HG02623 (cell line): Measurements from ENCODE around the gene CCNY.

Source experiments
- ATAC-seq: cut with Tn5 transposase; IDR thresholded peaks from one replicate; pipeline ENCODE4 v1.9.1; 2021; ENCODE audit warnings: moderate library complexity; ENCODE audit not compliant: unreplicated experiment

CCNY gene

DNA sequence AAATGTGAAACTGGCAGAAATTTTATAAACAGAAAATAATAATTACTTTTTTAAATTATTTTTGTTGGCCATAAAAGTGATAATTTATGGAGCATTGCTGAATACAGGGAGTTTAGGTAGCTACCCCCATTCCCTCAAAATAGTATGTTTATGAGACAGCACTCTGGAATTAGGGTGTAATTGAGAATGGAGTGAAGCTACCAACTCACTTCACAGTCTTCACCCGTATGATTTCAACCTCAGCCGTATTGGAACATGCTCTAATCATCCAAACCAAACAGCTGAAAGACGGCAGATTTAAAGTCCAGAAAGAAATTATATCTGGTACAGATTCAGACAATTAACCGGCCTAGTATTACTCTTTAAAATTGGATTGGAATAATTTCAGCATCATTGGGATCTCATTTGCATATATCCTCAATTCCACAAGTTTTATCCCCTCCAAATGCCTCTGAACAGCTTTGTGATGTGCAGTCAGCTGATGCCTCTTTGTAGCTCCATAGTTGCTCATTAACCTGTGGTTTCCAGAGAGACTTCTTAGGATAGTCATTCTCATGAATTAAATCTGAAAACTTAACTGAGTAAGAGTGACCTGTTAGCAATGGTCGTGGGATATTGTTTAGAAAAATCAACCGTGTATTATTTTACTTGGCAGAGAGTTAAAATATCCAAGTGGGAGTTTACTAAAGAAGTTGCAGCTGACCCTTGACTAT is 209.7 kb downstream of the CCNY start:
- ATAC-seq = no peak

DNA sequence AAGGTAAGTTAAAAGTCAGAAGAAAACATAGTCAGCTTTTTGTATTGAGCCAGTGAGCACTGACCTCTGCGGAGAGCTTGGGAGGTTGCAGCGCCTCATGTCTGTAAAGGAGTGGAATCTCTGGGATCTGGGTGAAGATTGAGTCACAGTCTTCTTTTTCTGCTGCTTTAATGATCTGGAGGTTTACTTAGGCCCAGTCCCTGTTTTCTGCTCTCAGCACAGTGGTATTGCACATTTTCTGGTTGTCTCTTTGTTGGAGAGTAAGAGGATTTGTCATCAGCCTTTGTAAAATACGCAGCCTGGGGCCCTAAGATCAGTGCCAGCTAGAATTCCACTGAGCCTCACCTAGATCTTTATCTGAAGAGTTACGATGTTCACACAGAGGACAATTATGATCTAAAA is 210.5 kb downstream of the CCNY start:
- no peak for ATAC-seq

DNA sequence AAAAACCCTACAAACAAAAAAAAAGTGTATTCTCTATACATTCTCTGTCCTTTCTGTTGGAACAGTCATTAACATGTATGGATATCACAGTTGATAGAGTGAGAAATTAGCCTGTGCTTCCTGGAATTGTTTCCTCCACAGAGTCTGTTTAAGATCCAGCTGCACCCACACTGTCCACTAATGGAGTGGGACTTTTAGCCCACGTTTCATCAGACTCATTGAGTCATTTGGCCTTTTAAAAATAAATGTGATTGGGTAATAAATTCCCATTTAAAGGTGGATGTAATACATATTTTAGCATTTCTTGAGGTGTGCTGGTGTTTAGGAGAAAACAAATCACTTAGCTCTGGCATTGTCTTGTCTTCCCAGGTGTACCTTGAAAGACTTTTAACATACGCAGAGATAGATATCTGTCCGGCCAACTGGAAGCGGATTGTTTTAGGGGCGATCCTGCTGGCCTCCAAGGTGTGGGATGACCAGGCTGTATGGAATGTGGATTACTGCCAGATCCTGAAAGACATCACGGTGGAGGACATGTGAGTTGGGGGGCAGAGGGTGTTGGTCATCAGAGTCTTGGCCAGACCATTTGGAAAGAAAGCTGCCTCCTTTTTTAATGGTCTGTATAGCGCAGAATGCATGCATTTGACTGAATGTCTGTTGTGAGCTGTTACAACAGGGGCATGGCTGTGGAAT is 216.5 kb downstream of the CCNY start:
- no peak for ATAC-seq

DNA sequence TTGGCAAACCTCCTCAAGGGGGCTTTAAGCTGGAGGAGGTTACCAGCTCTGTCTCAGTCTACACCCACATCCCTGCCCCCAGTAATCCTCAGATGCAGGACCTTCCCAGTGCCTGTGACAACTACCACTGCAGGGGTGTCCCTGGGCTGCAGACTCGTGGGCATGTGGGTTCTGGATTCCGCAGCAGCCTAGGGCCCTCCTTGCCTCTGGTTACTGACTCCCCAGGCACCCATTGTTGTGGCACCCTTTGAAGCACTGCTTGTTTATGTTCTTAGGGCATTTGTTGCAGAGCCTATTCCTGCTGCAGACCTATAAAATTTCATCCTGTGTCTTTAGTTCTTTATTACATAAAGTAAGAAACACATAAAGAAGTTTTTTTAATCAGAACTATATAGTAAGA is 217.7 kb downstream of the CCNY start:
- no peak for ATAC-seq

DNA sequence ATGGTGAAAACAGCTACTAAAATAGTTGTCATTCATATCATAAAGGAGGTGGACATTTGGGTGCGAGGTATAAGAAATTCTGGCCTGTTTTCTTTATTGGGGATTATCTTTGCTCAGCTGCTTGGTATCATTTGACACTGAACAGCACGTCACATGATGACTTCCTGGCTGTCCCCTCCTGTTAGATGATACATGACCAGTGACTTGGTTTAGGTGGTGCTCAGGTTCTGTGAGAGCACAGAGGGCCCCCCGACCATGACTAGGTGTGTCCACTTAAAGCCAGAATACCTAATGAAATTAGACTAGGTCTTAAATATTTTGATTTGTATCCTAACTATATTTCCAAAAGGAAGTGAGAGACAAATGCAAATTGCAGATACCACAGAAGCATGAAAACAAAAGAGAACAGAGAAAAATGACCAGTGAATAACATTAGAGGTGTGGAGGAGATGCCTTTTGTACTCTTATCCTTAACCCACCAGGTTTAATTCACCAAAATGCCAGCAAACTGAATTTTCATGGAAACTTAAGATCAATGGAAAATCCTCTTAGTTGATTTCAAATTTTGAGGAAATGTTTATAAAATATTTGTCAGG is 218.2 kb downstream of the CCNY start:
- peak; percentile 69 for ATAC-seq

DNA sequence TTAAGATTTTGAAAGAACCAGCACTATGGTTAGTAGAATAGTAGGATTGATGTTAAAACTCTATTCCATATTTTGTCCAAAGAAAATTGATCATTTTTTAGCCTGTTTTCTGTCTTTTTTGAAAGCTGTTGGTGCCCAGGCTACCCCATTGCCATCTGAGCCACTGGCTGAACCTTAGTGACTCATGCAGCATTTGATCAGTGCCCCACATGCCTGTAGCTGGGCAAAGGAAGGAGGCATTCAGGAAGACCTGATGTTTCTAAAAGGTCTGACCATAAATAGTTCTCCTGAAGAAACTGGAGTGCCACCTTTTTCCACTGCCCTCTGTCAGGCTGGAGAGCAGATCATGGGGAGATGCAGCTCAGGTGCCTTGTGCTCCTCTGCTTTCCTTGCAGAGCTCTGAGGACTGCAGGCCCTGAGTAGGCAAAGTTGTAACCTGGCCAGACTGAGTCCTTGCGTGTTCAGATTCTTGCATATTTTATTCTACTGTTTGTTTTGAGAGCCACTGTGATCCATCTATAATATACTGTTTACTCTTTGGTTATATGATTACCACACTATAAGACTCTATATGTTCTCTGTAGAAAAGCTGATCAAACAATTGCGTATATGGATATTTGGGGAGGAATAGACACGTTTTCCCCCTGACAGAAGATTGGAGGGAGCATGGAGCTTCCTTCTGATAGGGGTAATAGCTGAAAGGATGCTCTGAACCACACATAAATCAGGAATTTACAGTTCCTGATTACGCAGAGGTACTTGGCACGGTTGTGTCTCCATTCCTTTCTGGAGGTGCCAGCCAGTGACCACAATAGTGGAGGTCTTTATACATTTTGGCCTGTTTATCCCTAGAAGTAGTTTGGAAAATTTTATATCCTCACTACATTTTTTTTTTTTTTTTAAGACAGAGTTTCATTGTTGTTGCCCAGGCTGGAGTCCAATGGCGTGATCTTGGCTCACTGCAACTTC is 219.9 kb downstream of the CCNY start:
- ATAC-seq = no peak

DNA sequence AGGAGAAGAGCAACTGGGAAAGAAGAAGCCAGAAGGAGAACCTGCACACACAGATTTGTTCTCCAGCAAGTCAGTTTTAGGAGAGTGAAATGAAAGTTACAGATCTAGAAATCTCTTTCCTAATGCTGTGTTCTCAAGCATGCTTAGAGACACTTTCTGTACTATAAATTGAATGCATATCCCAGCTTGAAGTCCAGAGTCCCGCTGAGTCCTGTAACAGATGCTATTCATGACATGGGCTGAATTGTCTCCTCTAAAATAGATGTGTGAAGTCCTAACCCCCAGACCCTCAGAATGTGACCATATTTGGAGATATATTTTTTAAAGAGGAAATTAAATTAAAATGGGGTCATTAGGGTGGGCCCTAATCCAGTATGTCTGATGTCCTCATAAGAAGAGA is 222.0 kb downstream of the CCNY start:
- ATAC-seq = no peak

DNA sequence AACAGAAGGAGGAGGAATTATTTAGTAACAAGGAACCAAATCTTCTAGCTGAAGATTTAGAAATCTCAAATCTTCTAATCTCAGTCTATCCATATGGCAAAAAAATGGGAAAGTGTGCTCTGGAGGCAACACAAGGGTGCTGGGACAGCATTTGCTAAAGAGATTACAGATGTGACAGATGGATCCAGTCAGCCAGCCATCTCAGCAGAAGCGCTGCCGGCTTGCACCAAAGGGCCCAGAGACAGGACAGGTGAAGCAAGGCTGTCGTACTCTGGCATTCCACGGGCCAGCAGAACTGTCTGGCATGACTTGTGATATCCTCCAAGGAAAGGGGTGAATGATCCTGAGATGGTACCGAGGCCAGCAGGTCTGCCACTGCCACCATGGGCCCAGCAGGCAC is 223.1 kb downstream of the CCNY start:
- ATAC-seq = no peak

DNA sequence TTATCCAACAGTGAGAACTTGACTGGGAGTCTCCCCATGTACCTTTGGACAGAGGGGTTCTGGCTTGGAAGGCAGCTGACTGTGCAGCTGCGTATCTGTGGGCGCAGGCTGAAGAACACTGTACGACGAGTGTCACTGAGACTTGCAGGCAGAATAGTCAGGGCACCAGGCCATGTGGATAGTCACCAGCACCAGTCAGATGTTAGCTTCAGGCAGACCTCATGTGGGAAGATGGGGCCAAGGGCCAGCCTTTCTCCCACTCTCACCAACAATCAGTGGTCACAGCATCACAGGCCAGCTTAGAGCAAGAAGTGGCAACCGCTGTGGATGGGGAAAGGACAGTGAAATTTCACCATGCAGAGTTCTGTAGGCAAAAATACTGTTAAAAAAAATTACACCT is 225.4 kb downstream of the CCNY start:
- no peak for ATAC-seq

DNA sequence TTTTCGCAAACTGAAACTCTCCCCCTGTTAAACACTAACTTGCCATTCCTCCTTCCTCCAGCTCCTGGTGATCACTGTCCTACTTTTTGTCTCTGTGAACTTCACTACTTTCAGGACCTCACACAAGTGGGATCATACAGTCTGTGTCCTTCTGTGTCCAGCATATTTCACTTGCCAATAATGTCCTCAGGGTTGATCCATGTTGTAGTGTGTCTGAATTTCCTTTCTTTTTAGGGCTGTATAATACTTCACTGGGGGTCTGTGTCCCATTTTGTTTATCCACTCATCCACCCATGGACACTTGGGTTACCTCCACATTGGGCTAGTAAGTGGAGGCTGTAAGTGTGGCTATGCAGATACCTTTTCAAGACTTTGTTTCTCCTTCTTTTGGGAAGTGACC is 226.1 kb downstream of the CCNY start:
- no peak for ATAC-seq

DNA sequence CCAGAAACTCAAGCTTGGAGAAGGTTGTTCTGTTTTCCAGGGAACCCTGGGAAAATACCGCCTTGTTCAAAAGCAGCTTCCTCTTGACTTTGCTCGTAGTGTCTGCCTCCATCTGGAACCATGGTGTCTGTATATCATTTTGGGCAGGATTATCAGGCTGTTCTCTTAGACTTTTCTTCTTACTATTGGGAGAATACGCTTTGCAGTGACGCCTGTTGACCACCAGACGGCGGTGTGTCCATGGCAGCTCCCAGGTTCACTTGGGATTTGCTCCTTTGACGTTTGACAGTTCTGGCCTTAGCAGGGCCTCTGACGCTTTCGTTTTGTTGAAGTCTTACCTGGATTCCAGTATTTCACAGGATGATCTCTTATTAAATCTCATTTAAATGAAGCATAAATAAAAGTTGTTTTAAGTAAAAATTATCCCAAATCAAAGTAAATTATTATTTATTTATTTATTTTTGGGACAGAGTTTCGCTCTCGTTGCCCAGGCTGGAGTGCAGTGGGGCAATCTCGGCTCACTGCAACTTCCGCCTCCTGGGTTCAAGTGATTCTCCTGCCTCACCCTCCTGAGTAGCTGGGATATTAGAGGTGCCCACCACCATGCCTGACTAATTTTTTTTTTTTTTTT is 227.1 kb downstream of the CCNY start:
- peak; percentile 52 for ATAC-seq

DNA sequence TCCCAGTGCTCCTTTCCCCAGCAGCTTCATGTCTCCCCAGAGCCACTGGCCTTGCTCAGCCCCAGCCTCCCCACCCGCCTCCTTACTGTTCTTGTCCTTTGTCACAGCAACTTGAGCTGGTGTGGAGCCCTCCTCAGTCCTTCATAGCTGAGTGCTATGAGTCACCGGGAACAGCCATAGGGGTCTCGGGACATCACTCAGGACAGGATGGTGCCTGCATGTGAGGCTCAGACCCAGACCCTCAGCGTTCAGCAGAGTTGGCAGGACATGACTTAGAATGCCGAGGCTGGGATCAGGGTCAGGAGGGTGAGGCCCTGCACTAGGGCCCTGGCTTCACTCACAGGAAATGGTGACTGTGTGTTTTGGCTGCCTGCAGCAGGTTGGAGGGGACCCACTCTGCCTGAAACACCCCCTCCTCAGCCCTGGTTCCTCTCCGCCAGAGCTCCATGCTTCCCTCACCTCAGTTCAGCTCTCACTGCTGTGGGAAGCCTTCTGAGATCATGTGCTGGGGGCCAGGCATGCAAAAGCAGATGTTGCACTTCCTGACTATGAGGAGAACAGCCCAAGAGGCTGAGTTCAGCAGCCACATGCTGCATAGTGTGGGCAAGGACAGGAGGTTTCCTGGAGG is 228.1 kb downstream of the CCNY start:
- ATAC-seq = peak; percentile 70

DNA sequence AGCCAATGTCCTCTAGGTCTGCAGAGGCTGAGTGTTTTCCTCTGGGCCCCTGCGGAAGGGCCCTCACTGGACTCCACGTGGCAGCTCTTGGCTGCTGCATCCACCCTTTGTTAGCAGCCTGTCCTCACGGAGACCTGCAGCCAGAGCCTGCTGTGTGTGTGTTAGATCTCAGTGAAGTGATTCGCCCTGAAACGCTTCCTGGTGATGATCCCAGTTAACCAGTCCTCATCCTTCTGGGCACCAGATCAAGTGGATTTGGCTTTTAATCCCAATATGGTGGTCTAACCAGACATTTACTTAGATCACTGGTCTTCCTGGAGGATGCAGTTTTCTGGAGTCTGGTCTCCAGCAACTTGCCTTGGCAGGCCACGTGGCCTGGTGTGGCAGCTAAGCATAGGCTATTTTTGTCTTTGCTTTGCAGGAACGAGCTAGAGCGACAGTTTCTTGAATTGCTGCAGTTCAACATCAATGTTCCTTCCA is 229.3 kb downstream of the CCNY start:
- ATAC-seq = no peak

DNA sequence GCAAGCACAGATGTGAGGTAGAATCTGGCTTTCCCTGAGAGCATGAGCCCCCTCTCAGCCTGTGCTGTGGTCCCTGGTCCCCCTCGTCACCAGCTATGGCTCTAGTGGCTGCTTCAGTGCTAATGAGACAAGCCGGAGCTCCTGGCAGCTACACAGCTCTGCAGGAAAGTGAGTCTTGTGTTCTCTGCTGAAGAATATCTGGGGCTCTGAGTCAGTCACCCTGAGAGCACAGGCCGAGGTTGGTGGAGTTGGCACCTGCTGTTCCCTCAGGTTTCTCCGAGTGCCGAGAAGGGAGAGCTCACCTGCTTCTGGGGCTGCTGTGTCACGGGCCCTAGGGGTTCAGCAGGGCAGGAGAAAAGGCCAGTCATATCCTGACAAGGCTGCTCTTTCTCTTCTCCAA is 231.6 kb downstream of the CCNY start:
- ATAC-seq = no peak

DNA sequence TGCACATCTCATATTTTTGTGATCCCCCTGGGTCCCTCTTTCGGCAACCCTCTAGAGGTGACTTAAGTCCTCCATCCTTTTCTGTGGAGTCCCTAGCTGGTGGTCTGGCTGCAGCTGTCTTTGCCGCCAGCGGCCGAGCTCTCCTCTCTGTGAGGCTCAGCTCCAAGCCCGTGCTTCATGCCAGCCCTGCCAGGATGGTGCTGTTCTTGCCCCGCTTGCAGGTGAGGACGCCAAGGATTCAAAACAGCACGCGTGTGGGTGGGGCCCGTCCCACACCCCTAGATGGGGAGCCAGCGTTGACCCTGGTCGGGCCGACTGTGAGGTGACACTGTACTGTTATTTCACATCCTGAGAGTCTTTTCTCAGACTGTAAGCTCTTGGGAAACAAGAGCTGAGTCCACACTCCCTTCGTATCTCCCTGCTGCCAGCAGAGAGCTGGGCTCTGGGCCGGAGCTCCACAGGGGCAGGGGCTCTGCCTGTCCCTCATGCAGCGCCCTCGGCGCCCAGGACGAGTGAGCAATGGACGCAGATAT is 232.2 kb downstream of the CCNY start:
- no peak for ATAC-seq

DNA sequence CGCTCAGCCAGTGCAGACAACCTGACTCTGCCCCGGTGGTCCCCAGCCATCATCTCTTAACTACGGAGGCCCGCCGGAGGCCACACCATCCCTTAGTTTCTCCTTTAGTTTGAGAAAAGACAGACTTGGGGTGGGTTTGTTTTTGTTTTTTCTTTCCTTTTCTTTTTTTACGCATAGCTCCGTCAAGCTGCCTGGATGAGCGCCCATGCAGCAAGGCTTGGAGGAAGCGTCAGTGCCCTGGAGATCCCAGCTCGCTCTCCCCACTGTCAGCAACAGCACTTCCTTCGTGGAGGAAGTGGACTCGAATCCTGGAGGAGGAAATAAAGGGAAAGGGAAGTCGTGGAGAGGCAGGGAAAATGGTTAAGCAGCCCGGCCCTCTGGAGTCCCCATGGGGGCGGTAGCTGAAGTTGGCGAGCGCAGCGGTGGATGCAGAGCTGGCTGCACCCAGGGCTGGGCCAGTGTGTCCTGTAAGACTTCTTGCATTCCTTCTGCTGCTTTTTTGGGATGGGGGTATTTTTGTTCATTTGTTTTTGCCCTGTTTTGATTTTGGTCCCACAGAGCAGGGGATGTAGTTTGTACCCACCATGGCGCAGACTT is 232.9 kb downstream of the CCNY start:
- ATAC-seq = no peak

DNA sequence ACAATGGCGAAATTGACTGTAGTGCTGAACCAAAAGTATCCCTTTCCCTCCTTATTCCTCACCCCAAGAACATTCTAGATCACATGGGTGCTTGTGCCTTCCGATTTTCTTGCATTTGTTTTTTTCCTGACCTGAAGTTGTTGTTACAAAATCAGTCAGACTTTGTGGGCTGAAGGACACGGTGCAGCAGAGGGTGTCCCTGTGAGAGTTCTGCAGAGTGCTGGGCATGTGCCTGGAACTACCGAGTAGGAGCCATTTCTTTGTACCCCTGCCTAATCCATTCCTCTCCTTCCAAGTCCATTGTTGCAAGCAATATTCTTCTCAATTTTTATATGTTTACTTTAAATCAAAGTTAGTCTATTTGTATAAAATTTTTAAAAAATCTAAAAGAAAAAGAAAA is 233.5 kb downstream of the CCNY start:
- ATAC-seq = no peak

DNA sequence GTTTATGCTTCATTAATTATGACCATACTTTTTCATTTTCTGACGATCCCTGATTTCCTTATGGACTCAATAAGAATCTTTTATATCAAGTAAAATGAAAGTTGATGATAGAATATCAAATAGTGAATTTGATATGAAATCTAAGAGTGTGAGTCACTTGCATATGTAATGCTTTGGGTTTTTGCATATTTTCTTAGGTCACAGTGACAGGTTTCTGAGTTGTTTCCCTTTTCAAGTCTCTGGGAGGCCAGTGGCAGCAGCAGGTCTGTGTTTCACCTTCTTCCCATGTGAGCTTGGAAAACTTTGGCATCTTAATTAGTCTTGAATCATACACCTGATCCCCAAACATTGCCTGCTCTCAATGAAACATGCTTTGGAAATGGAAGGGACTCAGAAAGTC is 234.1 kb downstream of the CCNY start:
- no peak for ATAC-seq

DNA sequence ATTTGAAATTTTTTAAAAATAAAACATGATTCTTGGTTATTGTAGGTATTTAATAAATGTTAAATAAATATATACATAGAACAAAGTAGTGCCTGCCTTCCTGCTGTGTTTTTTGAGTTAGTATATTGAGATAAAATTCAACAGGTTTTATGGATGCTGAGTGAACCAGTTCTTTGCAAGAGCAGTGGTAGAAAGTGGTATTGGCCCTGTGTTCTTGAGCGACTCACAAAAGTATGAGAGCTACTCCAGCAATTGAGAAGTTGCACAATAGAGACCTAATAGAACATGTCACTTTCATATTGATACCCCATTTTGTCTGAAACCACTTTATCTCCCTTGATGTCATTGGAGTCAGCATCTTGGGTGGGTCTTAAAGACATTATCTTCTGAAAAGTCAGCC is 236.3 kb downstream of the CCNY start:
- ATAC-seq = no peak

DNA sequence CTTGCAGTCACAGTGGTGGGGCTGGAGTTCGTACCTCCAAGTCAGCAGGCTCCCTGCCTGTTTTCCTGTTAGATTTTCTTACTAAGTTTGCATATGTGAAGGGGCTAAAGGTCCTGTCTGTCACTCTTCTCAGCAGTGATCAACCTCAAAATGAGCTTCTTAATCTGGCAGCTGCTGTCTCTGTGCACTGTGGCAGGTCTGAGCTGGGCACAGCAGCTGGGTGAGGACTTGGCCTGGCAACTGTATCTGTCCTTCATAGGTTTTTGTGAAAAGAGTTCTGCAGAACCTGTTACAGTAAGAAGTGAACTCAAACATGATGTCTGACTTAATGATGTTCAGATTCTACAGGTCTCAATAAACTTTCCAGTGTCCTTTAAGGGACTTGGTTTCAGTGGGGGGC is 237.5 kb downstream of the CCNY start:
- ATAC-seq = no peak
